ENCODE data around the gene LRRC45. TPM values are rescaled to one million over a fixed set of nuclear protein-coding genes. Genes with fewer than 3 reads are reported as not detected.

The LRRC45 gene
- total and polyA plus RNA-seq, 2 donors (not counting 3 experiments of a cell fraction or from before 2014, with no cell fraction given) = 7.6 to 22.9 TPM

DNA sequence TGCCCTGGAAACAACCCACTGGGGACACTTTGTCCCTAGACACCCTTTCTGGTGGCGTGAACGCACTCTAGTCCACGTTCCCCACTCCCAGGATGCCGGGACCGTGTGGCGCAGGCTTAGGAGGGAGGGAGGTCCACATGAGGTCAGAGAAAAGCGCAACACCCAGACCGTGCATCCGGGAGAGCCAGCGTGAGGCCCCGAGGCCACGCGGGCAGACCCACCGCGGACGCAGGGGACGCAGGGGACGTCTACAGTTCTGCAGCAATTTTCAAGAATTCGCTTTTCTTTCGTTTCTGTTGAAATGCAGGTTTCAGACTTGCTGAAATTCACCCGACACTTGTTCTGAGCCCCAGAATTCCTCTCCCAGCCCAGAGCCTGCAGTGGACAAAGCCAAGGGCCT is 23.8 kb downstream of the LRRC45 start:
- H3K9ac ChIP-seq (replicated peaks; ENCODE audit: extremely low read depth, insufficient read depth, low read length) = no peak overlapping the region
- FAIRE-seq (no peak), DNase-seq (ENCODE audit: low read depth, low spot score) (no peak)
- no peaks in the 10 kb centered on the region for H3K9me3 ChIP-seq (replicated peaks; ENCODE audit: control insufficient read depth, insufficient read depth, low read length)
- no peaks in the 10 kb centered on the region for H3K79me2 ChIP-seq (ENCODE audit: control insufficient read depth, insufficient read depth, low read length)
- H3K27me3 ChIP-seq (ENCODE audit: control insufficient read depth in 2 of 2, insufficient read depth in 2 of 2, low read length in 2 of 2) = no peaks in the 10 kb centered on the region
- dilution Hi-C loops (cut with MboI; ENCODE audit: extremely low pct_ligation_motif_present, low sequenced_read_pairs) = no loop called here
- H3K27ac ChIP-seq (ENCODE audit: insufficient read depth, low read depth, low read length) = no peak overlapping the region
- CTCF ChIA-PET = no interaction called here
- no peak overlapping the region for H2AFZ ChIP-seq (ENCODE audit: low read depth, low read length)
- H3K4me2 ChIP-seq (ENCODE audit: insufficient read depth, low read length) = no peak overlapping the region
- peaks cover 0 to 7% of the 10 kb centered on the region in 2 experiments for H3K36me3 ChIP-seq (ENCODE audit: control insufficient read depth in 2 of 2, extremely low read depth in 1 of 2, insufficient read depth in 2 of 2, low read length in 2 of 2)
- no TSS peak for BruUV-seq (replicated peaks)
- no peaks in the 10 kb centered on the region for H3K9me1 ChIP-seq (replicated peaks; ENCODE audit: control insufficient read depth, extremely low read depth, insufficient read depth, low read length)
- no peak for TF ChIP-seq MYC (IDR thresholded peaks at IDR 0.05; ENCODE audit: low read depth, low read length)
- no peak for TF ChIP-seq FOS (IDR thresholded peaks at IDR 0.05; ENCODE audit: borderline replicate concordance, insufficient read depth, low read length)
- no peak for TF ChIP-seq EZH2 (IDR thresholded peaks at IDR 0.05; ENCODE audit: borderline replicate concordance, low read depth, low read length, severe bottlenecking)
- TF ChIP-seq, protein P1, sequence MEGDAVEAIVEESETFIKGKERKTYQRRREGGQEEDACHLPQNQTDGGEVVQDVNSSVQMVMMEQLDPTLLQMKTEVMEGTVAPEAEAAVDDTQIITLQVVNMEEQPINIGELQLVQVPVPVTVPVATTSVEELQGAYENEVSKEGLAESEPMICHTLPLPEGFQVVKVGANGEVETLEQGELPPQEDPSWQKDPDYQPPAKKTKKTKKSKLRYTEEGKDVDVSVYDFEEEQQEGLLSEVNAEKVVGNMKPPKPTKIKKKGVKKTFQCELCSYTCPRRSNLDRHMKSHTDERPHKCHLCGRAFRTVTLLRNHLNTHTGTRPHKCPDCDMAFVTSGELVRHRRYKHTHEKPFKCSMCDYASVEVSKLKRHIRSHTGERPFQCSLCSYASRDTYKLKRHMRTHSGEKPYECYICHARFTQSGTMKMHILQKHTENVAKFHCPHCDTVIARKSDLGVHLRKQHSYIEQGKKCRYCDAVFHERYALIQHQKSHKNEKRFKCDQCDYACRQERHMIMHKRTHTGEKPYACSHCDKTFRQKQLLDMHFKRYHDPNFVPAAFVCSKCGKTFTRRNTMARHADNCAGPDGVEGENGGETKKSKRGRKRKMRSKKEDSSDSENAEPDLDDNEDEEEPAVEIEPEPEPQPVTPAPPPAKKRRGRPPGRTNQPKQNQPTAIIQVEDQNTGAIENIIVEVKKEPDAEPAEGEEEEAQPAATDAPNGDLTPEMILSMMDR (IDR thresholded peaks at IDR 0.05; ENCODE audit: extremely low read depth in 1 of 2, insufficient read depth in 1 of 2, low read depth in 1 of 2, low read length in 2 of 2) = no peak
- no peaks in the 10 kb centered on the region for H4K20me1 ChIP-seq (replicated peaks; ENCODE audit: control insufficient read depth, extremely low read depth, insufficient read depth, low read length)
- POLR2A ChIA-PET = no interaction called here
- peaks cover 6% of the 10 kb centered on the region for H3K4me1 ChIP-seq (ENCODE audit: control insufficient read depth, extremely low read depth, insufficient read depth, low read length)
- intact Hi-C loops (cut with micrococcal nuclease) = no loop called here
- no peak overlapping the region for H3K4me3 ChIP-seq (replicated peaks in 1 of 3; ENCODE audit: insufficient read depth in 1 of 3, low read depth in 1 of 3, low read length in 3 of 3)

GRCh38 chr17:82047379-82047778 is 24.3 kb downstream of the LRRC45 start:
- Histone ChIP-seq H4K20me1 (replicated peaks; ENCODE audit: control insufficient read depth, extremely low read depth, insufficient read depth, low read length) (no peaks in the 10 kb centered on the region), H3K27ac (ENCODE audit: insufficient read depth, low read depth, low read length) (no peak overlapping the region), H3K27me3 (ENCODE audit: control insufficient read depth in 2 of 2, insufficient read depth in 2 of 2, low read length in 2 of 2) (no peaks in the 10 kb centered on the region), H3K79me2 (ENCODE audit: control insufficient read depth, insufficient read depth, low read length) (peaks cover 3% of the 10 kb centered on the region), H3K4me3 (replicated peaks in 1 of 3; ENCODE audit: insufficient read depth in 1 of 3, low read depth in 1 of 3, low read length in 3 of 3) (no peak overlapping the region), H3K4me2 (ENCODE audit: insufficient read depth, low read length) (no peak overlapping the region), H3K9ac (replicated peaks; ENCODE audit: extremely low read depth, insufficient read depth, low read length) (no peak overlapping the region), H3K9me1 (replicated peaks; ENCODE audit: control insufficient read depth, extremely low read depth, insufficient read depth, low read length) (no peaks in the 10 kb centered on the region), H3K4me1 (ENCODE audit: control insufficient read depth, extremely low read depth, insufficient read depth, low read length) (peaks cover 8% of the 10 kb centered on the region), H3K36me3 (ENCODE audit: control insufficient read depth in 2 of 2, extremely low read depth in 1 of 2, insufficient read depth in 2 of 2, low read length in 2 of 2) (peaks cover 0 to 7% of the 10 kb centered on the region in 2 experiments), H3K9me3 (replicated peaks; ENCODE audit: control insufficient read depth, insufficient read depth, low read length) (no peaks in the 10 kb centered on the region), H2AFZ (ENCODE audit: low read depth, low read length) (no peak overlapping the region)
- BruUV-seq (replicated peaks) = no TSS peak
- TF ChIP-seq MYC (IDR thresholded peaks at IDR 0.05; ENCODE audit: low read depth, low read length) (no peak), EZH2 (IDR thresholded peaks at IDR 0.05; ENCODE audit: borderline replicate concordance, low read depth, low read length, severe bottlenecking) (no peak), POLR2A (IDR thresholded peaks at IDR 0.05; ENCODE audit: low read depth, low read length) (no peak), MAX (IDR thresholded peaks at IDR 0.05; ENCODE audit: insufficient read depth, insufficient read length) (no peak), FOS (IDR thresholded peaks at IDR 0.05; ENCODE audit: borderline replicate concordance, insufficient read depth, low read length) (no peak), POLR2AphosphoS5 (IDR thresholded peaks at IDR 0.05; ENCODE audit: insufficient read depth, low read depth, low read length) (no peak), JUN (IDR thresholded peaks at IDR 0.05; ENCODE audit: borderline replicate concordance, insufficient read depth, insufficient read length, low read depth) (no peak), GATA2 (IDR thresholded peaks at IDR 0.05; ENCODE audit: insufficient read depth, insufficient read length, low read depth, low read length) (no peak)
- TF ChIP-seq, protein P1 (IDR thresholded peaks at IDR 0.05; ENCODE audit: extremely low read depth in 1 of 2, insufficient read depth in 1 of 2, low read depth in 1 of 2, low read length in 2 of 2) = no peak
- intact Hi-C loops (cut with micrococcal nuclease) = no loop called here
- no peak for FAIRE-seq
- dilution Hi-C loops (cut with MboI; ENCODE audit: extremely low pct_ligation_motif_present, low sequenced_read_pairs) = no loop called here
- ChIA-PET POLR2A (no interaction called here), CTCF (interaction anchor here (0.8 kb wide), 1 partner anchor 10 kb away, joined by 4 read pairs; the partner anchor contains the start of gene DCXR)
- no peak for DNase-seq (ENCODE audit: low read depth, low spot score)

Measured in endothelial cell of umbilical vein (primary cell).